Loucy (cell line): ENCODE results near the gene PTPRZ1.

Experiments
- CTCF ChIP-seq: fragments of 200-600 bp; sonication (generic); conservative IDR thresholded peaks from 2 replicates; pipeline ENCODE4 v1.5.1; 2014; ENCODE audit warnings: mild to moderate bottlenecking, antibody characterized with exemption, low read length
- EZH2phosphoT487 ChIP-seq: fragments of 200-600 bp; IDR thresholded peaks from 2 replicates; pipeline ENCODE4 v1.6.1; 2018; ENCODE audit warnings: antibody characterized with exemption, mild to moderate bottlenecking, moderate library complexity, borderline replicate concordance

- TF ChIP-seq CTCF (no peak), EZH2phosphoT487 (no peak)
Observed at GRCh38 chr7:121853307-121853706, 19.7 kb upstream of the PTPRZ1 start.
